ENCODE data around the gene TMC7.
"Not testable (repeated sequence)": the region's sequence is repeated elsewhere in the genome, so short reads cannot be mapped to it uniquely, and the experiment has no call there.

TMC7 gene

GRCh38 chr16:18984435-18985005, 786 bp downstream of the TMC7 start:
- H3K4me3 ChIP-seq (ENCODE audit: low read depth, low read length), result no peak overlapping the region
- TF ChIP-seq, protein P1, sequence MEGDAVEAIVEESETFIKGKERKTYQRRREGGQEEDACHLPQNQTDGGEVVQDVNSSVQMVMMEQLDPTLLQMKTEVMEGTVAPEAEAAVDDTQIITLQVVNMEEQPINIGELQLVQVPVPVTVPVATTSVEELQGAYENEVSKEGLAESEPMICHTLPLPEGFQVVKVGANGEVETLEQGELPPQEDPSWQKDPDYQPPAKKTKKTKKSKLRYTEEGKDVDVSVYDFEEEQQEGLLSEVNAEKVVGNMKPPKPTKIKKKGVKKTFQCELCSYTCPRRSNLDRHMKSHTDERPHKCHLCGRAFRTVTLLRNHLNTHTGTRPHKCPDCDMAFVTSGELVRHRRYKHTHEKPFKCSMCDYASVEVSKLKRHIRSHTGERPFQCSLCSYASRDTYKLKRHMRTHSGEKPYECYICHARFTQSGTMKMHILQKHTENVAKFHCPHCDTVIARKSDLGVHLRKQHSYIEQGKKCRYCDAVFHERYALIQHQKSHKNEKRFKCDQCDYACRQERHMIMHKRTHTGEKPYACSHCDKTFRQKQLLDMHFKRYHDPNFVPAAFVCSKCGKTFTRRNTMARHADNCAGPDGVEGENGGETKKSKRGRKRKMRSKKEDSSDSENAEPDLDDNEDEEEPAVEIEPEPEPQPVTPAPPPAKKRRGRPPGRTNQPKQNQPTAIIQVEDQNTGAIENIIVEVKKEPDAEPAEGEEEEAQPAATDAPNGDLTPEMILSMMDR (IDR thresholded peaks at IDR 0.05; ENCODE audit: borderline replicate concordance, insufficient read depth, low read depth, low read length), result no peak

DNA sequence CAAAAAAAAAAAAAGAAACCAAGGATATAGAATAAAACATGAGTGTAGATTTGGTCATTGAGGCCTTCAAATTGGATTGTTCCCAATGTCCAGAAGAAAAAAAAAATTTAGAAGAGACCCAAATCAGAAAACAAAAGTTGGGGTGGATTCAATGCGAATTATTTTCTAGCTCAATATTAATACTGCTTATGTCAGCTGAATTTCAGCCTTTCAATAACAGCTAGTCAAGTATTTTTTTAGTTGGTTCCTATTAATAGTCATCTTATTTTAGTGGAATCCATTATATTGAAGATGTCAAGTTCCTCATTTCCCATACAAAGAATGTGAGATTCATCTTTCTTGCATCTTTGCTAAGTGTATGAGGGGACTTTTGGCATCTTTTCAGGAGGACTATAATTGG, 1.5 kb downstream of the TMC7 start:
- not testable (repeated sequence) for H3K4me3 ChIP-seq (ENCODE audit: low read depth, low read length)

GRCh38 chr16:18991731-18992130, 8.0 kb downstream of the TMC7 start:
- H3K4me3 ChIP-seq (ENCODE audit: low read depth, low read length), result not testable (repeated sequence)

GRCh38 chr16:18993531-18993930, 9.8 kb downstream of the TMC7 start:
- H3K4me3 ChIP-seq (ENCODE audit: low read depth, low read length), result not testable (repeated sequence)

DNA sequence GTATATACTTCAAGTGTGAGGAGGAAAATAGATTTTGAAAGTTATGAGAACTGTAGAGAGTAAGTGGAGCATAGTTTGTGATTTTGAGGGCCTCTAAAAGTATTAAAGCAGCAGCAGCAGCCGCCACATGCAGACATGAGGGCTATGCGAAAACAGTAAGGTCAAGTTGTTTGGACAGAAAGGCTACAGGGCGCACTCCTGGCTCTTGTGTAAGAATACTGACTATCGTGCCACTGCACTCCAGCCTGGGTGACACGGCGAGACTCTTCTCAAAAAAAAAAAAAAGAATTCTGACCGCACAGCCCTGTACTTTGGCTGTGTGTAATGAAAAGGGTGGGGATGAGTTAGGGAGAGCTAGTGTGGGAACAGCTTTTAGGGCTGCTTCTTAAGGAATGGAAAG, 10.4 kb downstream of the TMC7 start:
- H3K4me3 ChIP-seq (ENCODE audit: low read depth, low read length), result not testable (repeated sequence)

GRCh38 chr16:18995406-18995805, 11.7 kb downstream of the TMC7 start:
- H3K4me3 ChIP-seq (ENCODE audit: low read depth, low read length), result not testable (repeated sequence)

DNA sequence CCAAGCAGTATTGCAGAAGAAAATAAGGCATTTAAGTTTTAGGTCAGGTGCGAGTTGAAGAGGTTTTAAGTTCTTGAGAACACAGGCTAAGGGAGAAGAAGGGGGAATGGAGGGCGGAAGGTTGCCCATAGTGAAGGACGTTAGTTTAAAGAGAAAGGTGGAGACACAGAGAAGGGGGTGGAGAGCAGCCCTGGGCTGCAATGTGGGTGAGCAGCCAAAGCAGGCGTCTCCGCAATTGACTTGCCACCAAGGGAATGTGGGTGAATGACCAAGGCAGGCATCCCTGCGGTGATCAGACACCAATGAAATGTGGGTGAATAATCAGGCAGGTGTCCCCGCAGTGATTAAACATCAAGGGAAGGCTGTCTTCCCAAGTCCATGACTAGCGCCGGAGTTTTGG, 12.8 kb downstream of the TMC7 start:
- not testable (repeated sequence) for H3K4me3 ChIP-seq (ENCODE audit: low read depth, low read length)

DNA sequence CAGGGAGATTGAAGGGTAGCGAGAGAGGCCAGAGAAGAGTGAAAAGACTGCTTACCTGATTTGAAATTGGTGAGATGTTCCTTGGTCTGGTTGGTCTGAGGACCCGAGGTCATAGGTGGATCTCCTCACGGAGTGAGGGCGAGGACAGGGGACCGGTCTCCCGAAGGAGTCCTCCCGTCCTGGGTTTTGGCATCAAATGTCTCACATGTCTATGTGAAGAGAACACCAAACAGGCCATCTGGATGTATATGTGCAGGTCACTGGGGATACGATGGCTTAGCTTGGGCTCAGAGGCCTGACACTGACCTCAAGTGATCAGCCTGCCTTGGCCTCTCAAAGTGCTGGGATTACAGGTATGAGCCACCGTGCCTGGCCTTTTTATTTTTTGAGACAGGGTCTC, 13.3 kb downstream of the TMC7 start:
- not testable (repeated sequence) for H3K4me3 ChIP-seq (ENCODE audit: low read depth, low read length)

DNA sequence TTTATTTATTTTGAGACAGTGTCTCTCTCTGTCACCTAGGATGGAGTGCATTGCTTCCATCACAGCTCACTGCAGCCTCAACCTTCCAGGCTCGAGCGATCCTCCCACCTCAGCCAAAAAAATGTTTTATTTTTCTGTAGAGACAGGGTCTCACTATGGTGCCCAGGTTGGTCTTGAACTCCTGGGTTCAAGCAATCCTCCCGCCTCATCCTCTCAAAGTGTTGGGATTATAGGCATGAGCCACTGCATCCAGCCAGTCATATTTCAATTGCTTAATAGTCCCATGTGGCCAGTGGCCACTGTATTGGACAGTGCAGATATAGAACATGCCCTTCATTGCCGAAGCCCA, 15.3 kb downstream of the TMC7 start:
- no peak overlapping the region for H3K4me3 ChIP-seq (ENCODE audit: low read depth, low read length)
- TF ChIP-seq, protein P1 (IDR thresholded peaks at IDR 0.05; ENCODE audit: borderline replicate concordance, insufficient read depth, low read depth, low read length), result no peak

GRCh38 chr16:19001788-19002187, 18.1 kb downstream of the TMC7 start:
- TF ChIP-seq, protein P1 (IDR thresholded peaks at IDR 0.05; ENCODE audit: borderline replicate concordance, insufficient read depth, low read depth, low read length), result no peak
- H3K4me3 ChIP-seq (ENCODE audit: low read depth, low read length), result no peak overlapping the region

DNA sequence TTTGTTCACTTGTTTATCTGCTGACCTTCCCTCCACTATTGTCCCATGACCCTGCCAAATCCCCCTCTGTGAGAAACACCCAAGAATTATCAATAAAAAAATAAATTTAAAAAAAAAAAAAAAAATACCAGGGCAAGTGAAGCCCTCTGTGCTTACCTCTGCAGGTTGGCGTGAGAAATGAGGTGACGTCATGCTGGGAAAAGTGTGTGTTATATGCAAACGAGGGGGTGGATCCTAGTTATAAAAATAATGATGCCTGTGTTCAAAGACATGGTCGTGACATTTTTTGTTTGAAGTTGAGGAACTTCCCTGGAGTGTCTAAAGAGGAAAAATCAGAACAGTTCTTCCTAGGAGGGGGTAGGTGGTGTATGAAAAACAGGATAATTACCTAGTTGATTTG, 20.2 kb downstream of the TMC7 start:
- TF ChIP-seq, protein P1 (IDR thresholded peaks at IDR 0.05; ENCODE audit: borderline replicate concordance, insufficient read depth, low read depth, low read length), result no peak
- H3K4me3 ChIP-seq (ENCODE audit: low read depth, low read length), result no peak overlapping the region
